Measurements from ENCODE around the gene GJA4.

GJA4 gene

DNA sequence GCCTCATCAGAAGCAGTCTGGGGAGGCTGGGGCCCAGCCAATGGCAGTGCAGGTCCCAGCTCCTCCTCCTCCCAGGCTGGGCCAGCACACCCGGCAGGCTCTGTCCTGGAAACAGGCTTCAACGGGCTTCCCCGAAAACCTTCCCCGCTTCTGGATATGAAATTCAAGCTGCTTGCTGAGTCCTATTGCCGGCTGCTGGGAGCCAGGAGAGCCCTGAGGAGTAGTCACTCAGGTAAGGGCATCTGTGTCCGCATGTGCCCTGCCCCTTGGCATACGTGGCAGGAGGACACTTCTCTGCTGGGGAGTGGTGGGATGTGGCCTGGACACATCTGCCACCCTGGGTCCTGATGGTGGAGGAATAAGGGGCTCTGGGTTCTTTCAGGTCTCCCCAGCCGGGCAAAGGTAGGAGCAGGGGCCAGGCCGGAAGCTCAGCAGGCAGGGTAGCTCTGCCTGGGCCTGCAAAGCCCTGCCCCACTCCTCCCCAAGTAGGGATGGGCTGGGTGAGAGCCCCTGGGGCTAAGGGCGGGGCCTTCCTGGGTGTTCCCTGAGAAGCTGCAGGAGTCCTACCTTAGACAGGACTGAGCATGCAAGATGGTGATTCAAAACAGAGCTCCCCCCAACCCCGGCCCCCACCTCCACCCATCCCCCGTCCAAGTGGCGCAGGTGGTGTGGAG is 37.7 kb upstream of the GJA4 start, which contains the start of gene GJB5:
Gene GJB5, plus strand, starts transcription at position 84 of the 674 bp plus-strand sequence. CDS start 2,284 bp downstream, outside the sequence.
- Histone ChIP-seq H3K4me3 (ENCODE audit: insufficient read depth, low read depth, low read length, poor library complexity, severe bottlenecking) (no peak within 1 kb of the TSS), H3K36me3 (ENCODE audit: control insufficient read depth, insufficient read depth, low read length) (no peaks in the 10 kb centered on the region), H3K9me3 (ENCODE audit: control insufficient read depth, low read length) (no peaks in the 10 kb centered on the region), H3K27me3 (replicated peaks; ENCODE audit: control insufficient read depth, insufficient read depth, low read length, poor library complexity, severe bottlenecking) (no peaks in the 10 kb centered on the region), H3K4me1 (ENCODE audit: control insufficient read depth, insufficient read depth, low read length, poor library complexity, severe bottlenecking) (no peaks in the 10 kb centered on the region), H3K27ac (ENCODE audit: insufficient read depth, low read length, poor library complexity, severe bottlenecking) (no peak within 1 kb of the TSS)
- no peak for DNase-seq

DNA sequence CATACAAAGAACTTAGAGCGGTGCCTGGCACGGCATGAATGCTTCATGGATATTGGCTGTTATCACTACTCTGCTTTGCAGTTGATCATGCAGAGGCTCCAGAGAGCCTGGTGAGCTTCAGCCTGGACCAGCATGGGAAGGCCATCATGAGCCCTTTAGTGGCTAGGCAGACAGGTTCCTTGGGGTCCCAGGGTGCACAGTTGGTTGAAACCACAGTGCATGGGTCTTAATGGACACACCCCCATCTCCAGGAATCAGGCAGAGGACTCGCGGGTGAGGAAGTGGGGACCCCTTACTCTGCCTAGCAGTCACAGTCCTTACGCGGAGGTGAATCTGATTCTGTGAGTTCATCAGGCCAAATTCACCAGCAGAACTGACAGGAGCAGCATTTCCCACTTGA is 36.8 kb upstream of the GJA4 start:
- no peak for DNase-seq
- Histone ChIP-seq H3K9me3 (ENCODE audit: control insufficient read depth, low read length) (no peaks in the 10 kb centered on the region), H3K4me1 (ENCODE audit: control insufficient read depth, insufficient read depth, low read length, poor library complexity, severe bottlenecking) (no peaks in the 10 kb centered on the region), H3K4me3 (ENCODE audit: insufficient read depth, low read depth, low read length, poor library complexity, severe bottlenecking) (no peak overlapping the region), H3K27ac (ENCODE audit: insufficient read depth, low read length, poor library complexity, severe bottlenecking) (no peak overlapping the region), H3K36me3 (ENCODE audit: control insufficient read depth, insufficient read depth, low read length) (no peaks in the 10 kb centered on the region), H3K27me3 (replicated peaks; ENCODE audit: control insufficient read depth, insufficient read depth, low read length, poor library complexity, severe bottlenecking) (no peaks in the 10 kb centered on the region)

DNA sequence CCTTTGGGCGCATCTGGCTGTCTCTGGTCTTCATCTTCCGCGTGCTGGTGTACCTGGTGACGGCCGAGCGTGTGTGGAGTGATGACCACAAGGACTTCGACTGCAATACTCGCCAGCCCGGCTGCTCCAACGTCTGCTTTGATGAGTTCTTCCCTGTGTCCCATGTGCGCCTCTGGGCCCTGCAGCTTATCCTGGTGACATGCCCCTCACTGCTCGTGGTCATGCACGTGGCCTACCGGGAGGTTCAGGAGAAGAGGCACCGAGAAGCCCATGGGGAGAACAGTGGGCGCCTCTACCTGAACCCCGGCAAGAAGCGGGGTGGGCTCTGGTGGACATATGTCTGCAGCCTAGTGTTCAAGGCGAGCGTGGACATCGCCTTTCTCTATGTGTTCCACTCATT is 35.4 kb upstream of the GJA4 start:
- DNase-seq, result no peak
- Histone ChIP-seq H3K27me3 (replicated peaks; ENCODE audit: control insufficient read depth, insufficient read depth, low read length, poor library complexity, severe bottlenecking) (no peaks in the 10 kb centered on the region), H3K4me1 (ENCODE audit: control insufficient read depth, insufficient read depth, low read length, poor library complexity, severe bottlenecking) (no peaks in the 10 kb centered on the region), H3K27ac (ENCODE audit: insufficient read depth, low read length, poor library complexity, severe bottlenecking) (no peak overlapping the region), H3K9me3 (ENCODE audit: control insufficient read depth, low read length) (no peaks in the 10 kb centered on the region), H3K4me3 (ENCODE audit: insufficient read depth, low read depth, low read length, poor library complexity, severe bottlenecking) (no peak overlapping the region), H3K36me3 (ENCODE audit: control insufficient read depth, insufficient read depth, low read length) (no peaks in the 10 kb centered on the region)

- H3K36me3 ChIP-seq (ENCODE audit: control insufficient read depth, insufficient read depth, low read length), result no peaks in the 10 kb centered on the region
- no peak overlapping the region for H3K27ac ChIP-seq (ENCODE audit: insufficient read depth, low read length, poor library complexity, severe bottlenecking)
- no peak for DNase-seq
- H3K4me3 ChIP-seq (ENCODE audit: insufficient read depth, low read depth, low read length, poor library complexity, severe bottlenecking), result no peak overlapping the region
- no peaks in the 10 kb centered on the region for H3K27me3 ChIP-seq (replicated peaks; ENCODE audit: control insufficient read depth, insufficient read depth, low read length, poor library complexity, severe bottlenecking)
- no peaks in the 10 kb centered on the region for H3K9me3 ChIP-seq (ENCODE audit: control insufficient read depth, low read length)
- H3K4me1 ChIP-seq (ENCODE audit: control insufficient read depth, insufficient read depth, low read length, poor library complexity, severe bottlenecking), result no peaks in the 10 kb centered on the region
These were observed 34.0 kb upstream of the GJA4 start for GRCh38 chr1:34758751-34759150.

- Histone ChIP-seq H3K27me3 (replicated peaks; ENCODE audit: control insufficient read depth, insufficient read depth, low read length, poor library complexity, severe bottlenecking) (no peaks in the 10 kb centered on the region), H3K9me3 (ENCODE audit: control insufficient read depth, low read length) (no peaks in the 10 kb centered on the region), H3K27ac (ENCODE audit: insufficient read depth, low read length, poor library complexity, severe bottlenecking) (no peak within 1 kb of the TSS), H3K4me1 (ENCODE audit: control insufficient read depth, insufficient read depth, low read length, poor library complexity, severe bottlenecking) (no peaks in the 10 kb centered on the region), H3K4me3 (ENCODE audit: insufficient read depth, low read depth, low read length, poor library complexity, severe bottlenecking) (no peak within 1 kb of the TSS), H3K36me3 (ENCODE audit: control insufficient read depth, insufficient read depth, low read length) (no peaks in the 10 kb centered on the region)
- no peak for DNase-seq
These were observed 33.1 kb upstream of the GJA4 start, which contains the start of gene GJB4 for GRCh38 chr1:34759503-34760357. TSS of gene GJB4 (plus strand) at chr1:34759740. CDS start at chr1:34761255, 1,515 bp downstream.

DNA sequence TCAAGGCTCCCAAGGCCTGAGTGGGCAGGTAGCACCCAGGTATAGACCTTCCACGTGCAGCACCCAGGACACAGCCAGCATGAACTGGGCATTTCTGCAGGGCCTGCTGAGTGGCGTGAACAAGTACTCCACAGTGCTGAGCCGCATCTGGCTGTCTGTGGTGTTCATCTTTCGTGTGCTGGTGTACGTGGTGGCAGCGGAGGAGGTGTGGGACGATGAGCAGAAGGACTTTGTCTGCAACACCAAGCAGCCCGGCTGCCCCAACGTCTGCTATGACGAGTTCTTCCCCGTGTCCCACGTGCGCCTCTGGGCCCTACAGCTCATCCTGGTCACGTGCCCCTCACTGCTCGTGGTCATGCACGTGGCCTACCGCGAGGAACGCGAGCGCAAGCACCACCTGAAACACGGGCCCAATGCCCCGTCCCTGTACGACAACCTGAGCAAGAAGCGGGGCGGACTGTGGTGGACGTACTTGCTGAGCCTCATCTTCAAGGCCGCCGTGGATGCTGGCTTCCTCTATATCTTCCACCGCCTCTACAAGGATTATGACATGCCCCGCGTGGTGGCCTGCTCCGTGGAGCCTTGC is 31.5 kb upstream of the GJA4 start:
- H3K27me3 ChIP-seq (replicated peaks; ENCODE audit: control insufficient read depth, insufficient read depth, low read length, poor library complexity, severe bottlenecking), result no peaks in the 10 kb centered on the region
- no peaks in the 10 kb centered on the region for H3K36me3 ChIP-seq (ENCODE audit: control insufficient read depth, insufficient read depth, low read length)
- H3K9me3 ChIP-seq (ENCODE audit: control insufficient read depth, low read length), result no peaks in the 10 kb centered on the region
- no peak overlapping the region for H3K27ac ChIP-seq (ENCODE audit: insufficient read depth, low read length, poor library complexity, severe bottlenecking)
- DNase-seq, result no peak
- H3K4me1 ChIP-seq (ENCODE audit: control insufficient read depth, insufficient read depth, low read length, poor library complexity, severe bottlenecking), result no peaks in the 10 kb centered on the region
- H3K4me3 ChIP-seq (ENCODE audit: insufficient read depth, low read depth, low read length, poor library complexity, severe bottlenecking), result no peak overlapping the region

DNA sequence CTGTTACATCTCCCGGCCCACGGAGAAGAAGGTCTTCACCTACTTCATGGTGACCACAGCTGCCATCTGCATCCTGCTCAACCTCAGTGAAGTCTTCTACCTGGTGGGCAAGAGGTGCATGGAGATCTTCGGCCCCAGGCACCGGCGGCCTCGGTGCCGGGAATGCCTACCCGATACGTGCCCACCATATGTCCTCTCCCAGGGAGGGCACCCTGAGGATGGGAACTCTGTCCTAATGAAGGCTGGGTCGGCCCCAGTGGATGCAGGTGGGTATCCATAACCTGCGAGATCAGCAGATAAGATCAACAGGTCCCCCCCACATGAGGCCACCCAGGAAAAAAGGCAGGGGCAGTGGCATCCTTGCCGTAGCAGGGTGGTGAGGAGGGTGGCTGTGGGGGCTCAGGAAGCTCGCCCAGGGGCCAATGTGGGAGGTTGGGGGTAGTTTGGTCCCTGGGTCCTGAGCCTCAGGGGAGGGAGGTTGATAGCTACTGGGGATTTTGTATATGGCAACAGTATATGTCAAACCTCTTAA is 31.0 kb upstream of the GJA4 start:
- no peaks in the 10 kb centered on the region for H3K9me3 ChIP-seq (ENCODE audit: control insufficient read depth, low read length)
- H3K36me3 ChIP-seq (ENCODE audit: control insufficient read depth, insufficient read depth, low read length), result no peaks in the 10 kb centered on the region
- H3K27ac ChIP-seq (ENCODE audit: insufficient read depth, low read length, poor library complexity, severe bottlenecking), result no peak overlapping the region
- no peaks in the 10 kb centered on the region for H3K4me1 ChIP-seq (ENCODE audit: control insufficient read depth, insufficient read depth, low read length, poor library complexity, severe bottlenecking)
- no peak for DNase-seq
- no peaks in the 10 kb centered on the region for H3K27me3 ChIP-seq (replicated peaks; ENCODE audit: control insufficient read depth, insufficient read depth, low read length, poor library complexity, severe bottlenecking)
- no peak overlapping the region for H3K4me3 ChIP-seq (ENCODE audit: insufficient read depth, low read depth, low read length, poor library complexity, severe bottlenecking)

GRCh38 chr1:34762474-34763141 is 30.2 kb upstream of the GJA4 start:
- Histone ChIP-seq H3K27me3 (replicated peaks; ENCODE audit: control insufficient read depth, insufficient read depth, low read length, poor library complexity, severe bottlenecking) (no peaks in the 10 kb centered on the region), H3K4me1 (ENCODE audit: control insufficient read depth, insufficient read depth, low read length, poor library complexity, severe bottlenecking) (no peaks in the 10 kb centered on the region), H3K36me3 (ENCODE audit: control insufficient read depth, insufficient read depth, low read length) (no peaks in the 10 kb centered on the region), H3K4me3 (ENCODE audit: insufficient read depth, low read depth, low read length, poor library complexity, severe bottlenecking) (no peak overlapping the region), H3K9me3 (ENCODE audit: control insufficient read depth, low read length) (no peaks in the 10 kb centered on the region), H3K27ac (ENCODE audit: insufficient read depth, low read length, poor library complexity, severe bottlenecking) (no peak overlapping the region)
- no peak for DNase-seq

- no peaks in the 10 kb centered on the region for H3K27me3 ChIP-seq (replicated peaks; ENCODE audit: control insufficient read depth, insufficient read depth, low read length, poor library complexity, severe bottlenecking)
- H3K36me3 ChIP-seq (ENCODE audit: control insufficient read depth, insufficient read depth, low read length), result no peaks in the 10 kb centered on the region
- no peak overlapping the region for H3K4me3 ChIP-seq (ENCODE audit: insufficient read depth, low read depth, low read length, poor library complexity, severe bottlenecking)
- H3K9me3 ChIP-seq (ENCODE audit: control insufficient read depth, low read length), result no peaks in the 10 kb centered on the region
- no peak overlapping the region for H3K27ac ChIP-seq (ENCODE audit: insufficient read depth, low read length, poor library complexity, severe bottlenecking)
- no peaks in the 10 kb centered on the region for H3K4me1 ChIP-seq (ENCODE audit: control insufficient read depth, insufficient read depth, low read length, poor library complexity, severe bottlenecking)
- no peak for DNase-seq
These were observed 29.5 kb upstream of the GJA4 start for GRCh38 chr1:34763142-34763781.
